Measurements from ENCODE around the gene LIPN.

Gene LIPN

GRCh38 chr10:88788924-88789323 is 29.1 kb downstream of the LIPN start:
- Histone ChIP-seq H3K9ac (ENCODE audit: low read length) (no peak overlapping the region), H3K79me2 (ENCODE audit: insufficient read depth, low read length) (no peaks in the 10 kb centered on the region), H4K20me1 (ENCODE audit: low read depth, low read length) (no peaks in the 10 kb centered on the region), H3K4me3 (ENCODE audit: insufficient read depth, low read length, poor library complexity, severe bottlenecking) (no peak overlapping the region), H3K9me2 (replicated peaks; ENCODE audit: insufficient read depth, low read length) (no peaks in the 10 kb centered on the region), H3K36me3 (ENCODE audit: low read length) (no peaks in the 10 kb centered on the region), H3K27ac (ENCODE audit: low read depth, low read length) (no peak overlapping the region), H3K9me3 (ENCODE audit: insufficient read depth, low read length) (no peaks in the 10 kb centered on the region), H3K4me2 (ENCODE audit: low read depth, low read length, poor library complexity, severe bottlenecking) (no peak overlapping the region), H3K27me3 (ENCODE audit: low read length) (no peaks in the 10 kb centered on the region), H2AFZ (ENCODE audit: low read depth, low read length, severe bottlenecking) (no peak overlapping the region), H3F3A (ENCODE audit: insufficient read depth) (no peaks in the 10 kb centered on the region)
- no peak for TF ChIP-seq EZH2phosphoT487 (conservative IDR thresholded peaks at IDR 0.05; ENCODE audit: low read length)

- H3K9me3 ChIP-seq (ENCODE audit: insufficient read depth, low read length), result no peaks in the 10 kb centered on the region
- H3K27me3 ChIP-seq (ENCODE audit: low read length), result no peaks in the 10 kb centered on the region
- H2AFZ ChIP-seq (ENCODE audit: low read depth, low read length, severe bottlenecking), result no peak overlapping the region
- no peaks in the 10 kb centered on the region for H3K79me2 ChIP-seq (ENCODE audit: insufficient read depth, low read length)
- no peak overlapping the region for H3K9ac ChIP-seq (ENCODE audit: low read length)
- no peaks in the 10 kb centered on the region for H3K9me2 ChIP-seq (replicated peaks; ENCODE audit: insufficient read depth, low read length)
- no peak overlapping the region for H3K4me2 ChIP-seq (ENCODE audit: low read depth, low read length, poor library complexity, severe bottlenecking)
- no peak overlapping the region for H3K4me3 ChIP-seq (ENCODE audit: insufficient read depth, low read length, poor library complexity, severe bottlenecking)
- H3K36me3 ChIP-seq (ENCODE audit: low read length), result no peaks in the 10 kb centered on the region
- H3K27ac ChIP-seq (ENCODE audit: low read depth, low read length), result no peak overlapping the region
- TF ChIP-seq EZH2phosphoT487 (conservative IDR thresholded peaks at IDR 0.05; ENCODE audit: low read length) (no peak), CTCF (IDR thresholded peaks at IDR 0.05; ENCODE audit: insufficient read depth, low read length, poor library complexity, severe bottlenecking) (peak; percentile 20)
- H3F3A ChIP-seq (ENCODE audit: insufficient read depth), result no peaks in the 10 kb centered on the region
- H4K20me1 ChIP-seq (ENCODE audit: low read depth, low read length), result no peaks in the 10 kb centered on the region
Observed at GRCh38 chr10:88791924-88792323, 32.1 kb downstream of the LIPN start.

GRCh38 chr10:88792661-88793060 is 32.8 kb downstream of the LIPN start:
- no peak overlapping the region for H3K4me3 ChIP-seq (ENCODE audit: insufficient read depth, low read length, poor library complexity, severe bottlenecking)
- H4K20me1 ChIP-seq (ENCODE audit: low read depth, low read length), result no peaks in the 10 kb centered on the region
- TF ChIP-seq CTCF (IDR thresholded peaks at IDR 0.05; ENCODE audit: insufficient read depth, low read length, poor library complexity, severe bottlenecking), result no peak
- TF ChIP-seq EZH2phosphoT487 (conservative IDR thresholded peaks at IDR 0.05; ENCODE audit: low read length), result no peak
- H3K27ac ChIP-seq (ENCODE audit: low read depth, low read length), result no peak overlapping the region
- H3K4me2 ChIP-seq (ENCODE audit: low read depth, low read length, poor library complexity, severe bottlenecking), result no peak overlapping the region
- H3K9me2 ChIP-seq (replicated peaks; ENCODE audit: insufficient read depth, low read length), result no peaks in the 10 kb centered on the region
- H3K79me2 ChIP-seq (ENCODE audit: insufficient read depth, low read length), result no peaks in the 10 kb centered on the region
- no peaks in the 10 kb centered on the region for H3F3A ChIP-seq (ENCODE audit: insufficient read depth)
- no peaks in the 10 kb centered on the region for H3K9me3 ChIP-seq (ENCODE audit: insufficient read depth, low read length)
- no peak overlapping the region for H3K9ac ChIP-seq (ENCODE audit: low read length)
- no peaks in the 10 kb centered on the region for H3K27me3 ChIP-seq (ENCODE audit: low read length)
- H2AFZ ChIP-seq (ENCODE audit: low read depth, low read length, severe bottlenecking), result no peak overlapping the region
- no peaks in the 10 kb centered on the region for H3K36me3 ChIP-seq (ENCODE audit: low read length)

- Histone ChIP-seq H3K4me3 (ENCODE audit: insufficient read depth, low read length, poor library complexity, severe bottlenecking) (no peak overlapping the region), H3K79me2 (ENCODE audit: insufficient read depth, low read length) (no peaks in the 10 kb centered on the region), H3K36me3 (ENCODE audit: low read length) (no peaks in the 10 kb centered on the region), H3K4me2 (ENCODE audit: low read depth, low read length, poor library complexity, severe bottlenecking) (no peak overlapping the region), H3K27ac (ENCODE audit: low read depth, low read length) (no peak overlapping the region), H2AFZ (ENCODE audit: low read depth, low read length, severe bottlenecking) (no peak overlapping the region), H3K27me3 (ENCODE audit: low read length) (no peaks in the 10 kb centered on the region), H3K9me3 (ENCODE audit: insufficient read depth, low read length) (no peaks in the 10 kb centered on the region), H3K9me2 (replicated peaks; ENCODE audit: insufficient read depth, low read length) (no peaks in the 10 kb centered on the region), H4K20me1 (ENCODE audit: low read depth, low read length) (no peaks in the 10 kb centered on the region), H3F3A (ENCODE audit: insufficient read depth) (no peaks in the 10 kb centered on the region), H3K9ac (ENCODE audit: low read length) (no peak overlapping the region)
- no peak for TF ChIP-seq EZH2phosphoT487 (conservative IDR thresholded peaks at IDR 0.05; ENCODE audit: low read length)
- TF ChIP-seq CTCF (IDR thresholded peaks at IDR 0.05; ENCODE audit: insufficient read depth, low read length, poor library complexity, severe bottlenecking), result no peak
Observed at GRCh38 chr10:88793712-88794299, 34.0 kb downstream of the LIPN start.
